Dermis microvascular lymphatic vessel endothelial cell (primary cell): Measurements from ENCODE around the gene C3orf22. TPM values are rescaled to one million over a fixed set of nuclear protein-coding genes. Genes with fewer than 3 reads are reported as not detected.
"Not testable (repeated sequence)": the region's sequence is repeated elsewhere in the genome, so short reads cannot be mapped to it uniquely, and the experiment has no call there.

Source experiments
- DNase-seq, 2 donors: peaks; one replicate each; pipeline versions ENCODE4 v3.0.0 to v3.0.0-alpha.2; 2010; ENCODE audit warnings: low read depth in 2 of 2
- total RNA-seq: library from RNA; depleted of rRNA; stranded (reverse); fragments of >200 nt; gene quantifications from 2 replicates; pipeline ENCODE4 v1.2.1, GENCODE V29; 2014

The C3orf22 gene
- total RNA-seq, result not detected in 2 replicates

- no peak for DNase-seq
Measured at GRCh38 chr3:126558336-126559071, at the start of gene C3orf22. Gene C3orf22 (minus strand): TSS chr3:126558932. CDS start chr3:126553390, 5,542 bp downstream.

- peak in 1 of 2 donors; percentile 66 for DNase-seq
Measured at GRCh38 chr3:126607214-126607908, 48.6 kb upstream of the C3orf22 start.

GRCh38 chr3:126606001-126606400, 47.3 kb upstream of the C3orf22 start:
- DNase-seq, result no peak

GRCh38 chr3:126604691-126605090, 46.0 kb upstream of the C3orf22 start:
- DNase-seq, result no peak

GRCh38 chr3:126599101-126599500, 40.4 kb upstream of the C3orf22 start:
- no peak for DNase-seq

GRCh38 chr3:126595479-126595878, 36.7 kb upstream of the C3orf22 start:
- not testable (repeated sequence) for DNase-seq

- not testable (repeated sequence) for DNase-seq
Measured at GRCh38 chr3:126591515-126591914, 32.8 kb upstream of the C3orf22 start.

- DNase-seq, result no peak
Measured at GRCh38 chr3:126582311-126582710, 23.6 kb upstream of the C3orf22 start.

- no peak for DNase-seq
Measured at GRCh38 chr3:126581569-126581968, 22.8 kb upstream of the C3orf22 start.

GRCh38 chr3:126580746-126581145, 22.0 kb upstream of the C3orf22 start:
- DNase-seq, result no peak

GRCh38 chr3:126578702-126579101, 20.0 kb upstream of the C3orf22 start:
- no peak for DNase-seq

- DNase-seq, result no peak
Measured at GRCh38 chr3:126577261-126577660, 18.5 kb upstream of the C3orf22 start.

- DNase-seq, result no peak
Measured at GRCh38 chr3:126573492-126574117, 14.9 kb upstream of the C3orf22 start.

- no peak for DNase-seq
Measured at GRCh38 chr3:126571078-126571477, 12.3 kb upstream of the C3orf22 start.

GRCh38 chr3:126570103-126570541, 11.4 kb upstream of the C3orf22 start:
- DNase-seq, result no peak

- no peak for DNase-seq
Measured at GRCh38 chr3:126569390-126569975, 10.8 kb upstream of the C3orf22 start.

GRCh38 chr3:126568776-126569342, 10.1 kb upstream of the C3orf22 start:
- no peak for DNase-seq

GRCh38 chr3:126567696-126568438, 9.1 kb upstream of the C3orf22 start:
- DNase-seq, result no peak

GRCh38 chr3:126562737-126563276, 4.1 kb upstream of the C3orf22 start:
- no peak for DNase-seq

- DNase-seq, result no peak
Measured at GRCh38 chr3:126557761-126558160, 971 bp downstream of the C3orf22 start.

- DNase-seq, result no peak
Measured at GRCh38 chr3:126557415-126557745, 1.4 kb downstream of the C3orf22 start.
